PFSK-1 (cell line): ENCODE data around the gene DRAM1.

ENCODE experiments used
- FOXP2 ChIP-seq: optimal IDR thresholded peaks from 2 replicates; pipeline ENCODE3; 2011; ENCODE audit warnings: borderline replicate concordance, control low read depth, inconsistent platforms; ENCODE audit not compliant: insufficient read depth; ENCODE audit errors: extremely low read length, extremely low read depth
- POLR2AphosphoS5 ChIP-seq: IDR thresholded peaks from 2 replicates; pipeline ENCODE4 v1.6.1; 2012; ENCODE audit warnings: low read depth, mild to moderate bottlenecking, control low read depth, low read length, moderate library complexity
- REST ChIP-seq, 2 experiments: IDR thresholded peaks; 2 replicates each; pipeline versions ENCODE4 v1.6.1 to v1.8.0; 2011 to 2012; ENCODE audit warnings: low read depth in 2 of 2, low read length in 2 of 2, control low read depth in 1 of 2, inconsistent platforms in 1 of 2, mild to moderate bottlenecking in 1 of 2, moderate library complexity in 1 of 2; ENCODE audit not compliant: insufficient read depth in 1 of 2
- SIN3A ChIP-seq: IDR thresholded peaks from 2 replicates; pipeline ENCODE4 v1.6.1; 2012; ENCODE audit warnings: mild to moderate bottlenecking, low read length, moderate library complexity, borderline replicate concordance; ENCODE audit not compliant: insufficient read depth
- TAF1 ChIP-seq: IDR thresholded peaks from 2 replicates; pipeline ENCODE4 v1.6.1; 2012; ENCODE audit warnings: low read length, control low read depth, borderline replicate concordance; ENCODE audit not compliant: insufficient read depth

The DRAM1 gene

DNA sequence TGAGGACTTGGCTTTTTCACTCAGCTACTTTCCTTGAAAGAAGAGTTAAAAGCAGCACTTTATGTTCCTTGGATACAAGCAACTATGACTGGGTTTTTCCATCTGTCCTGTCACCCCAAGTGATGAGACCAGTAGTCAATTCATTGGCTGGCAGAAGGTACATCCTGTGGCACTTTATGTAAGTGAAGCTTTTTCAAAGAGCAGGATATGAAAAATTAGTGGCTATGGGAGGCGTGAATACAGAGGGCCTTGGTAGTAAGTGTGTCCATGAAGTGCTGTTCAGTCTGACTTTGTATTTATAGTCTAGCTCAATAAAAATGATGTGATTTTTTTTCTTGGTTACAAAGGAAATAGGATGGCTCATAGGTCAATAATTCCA, 68.8 kb downstream of the DRAM1 start:
- no peak for TF ChIP-seq SIN3A
- TF ChIP-seq REST (IDR thresholded peaks at IDR 0.05; ENCODE audit: insufficient read depth in 1 of 2, low read depth in 2 of 2, low read length in 2 of 2): no peak
- TF ChIP-seq POLR2AphosphoS5: no peak
- TF ChIP-seq FOXP2: no peak
- TF ChIP-seq TAF1: no peak

- TF ChIP-seq SIN3A: no peak
- TF ChIP-seq REST (IDR thresholded peaks at IDR 0.05; ENCODE audit: insufficient read depth in 1 of 2, low read depth in 2 of 2, low read length in 2 of 2): no peak
- no peak for TF ChIP-seq TAF1
- no peak for TF ChIP-seq POLR2AphosphoS5
Observed at GRCh38 chr12:101947316-101947715, 69.9 kb downstream of the DRAM1 start.

DNA sequence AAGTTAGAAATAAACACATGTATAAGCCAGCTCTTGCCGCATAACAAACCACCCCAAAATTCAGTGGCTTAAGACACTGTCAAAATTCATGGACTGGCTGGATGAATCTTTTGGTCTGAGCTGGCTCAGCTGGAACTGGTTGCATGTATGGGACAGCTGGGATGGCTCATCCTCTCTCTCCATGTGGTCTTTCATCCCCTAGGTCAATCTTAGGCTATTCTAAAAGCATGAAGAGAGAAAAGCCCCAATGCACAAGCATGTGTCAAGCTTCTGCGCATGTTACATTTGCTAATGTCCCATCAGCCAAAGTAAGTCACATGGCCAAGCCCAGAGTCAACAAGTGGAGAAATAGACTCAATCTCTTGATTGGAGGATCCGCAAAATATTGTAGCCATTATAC, 71.0 kb downstream of the DRAM1 start:
- TF ChIP-seq TAF1 (no peak), SIN3A (no peak), POLR2AphosphoS5 (no peak), REST (IDR thresholded peaks at IDR 0.05; ENCODE audit: insufficient read depth in 1 of 2, low read depth in 2 of 2, low read length in 2 of 2) (no peak), FOXP2 (no peak)

DNA sequence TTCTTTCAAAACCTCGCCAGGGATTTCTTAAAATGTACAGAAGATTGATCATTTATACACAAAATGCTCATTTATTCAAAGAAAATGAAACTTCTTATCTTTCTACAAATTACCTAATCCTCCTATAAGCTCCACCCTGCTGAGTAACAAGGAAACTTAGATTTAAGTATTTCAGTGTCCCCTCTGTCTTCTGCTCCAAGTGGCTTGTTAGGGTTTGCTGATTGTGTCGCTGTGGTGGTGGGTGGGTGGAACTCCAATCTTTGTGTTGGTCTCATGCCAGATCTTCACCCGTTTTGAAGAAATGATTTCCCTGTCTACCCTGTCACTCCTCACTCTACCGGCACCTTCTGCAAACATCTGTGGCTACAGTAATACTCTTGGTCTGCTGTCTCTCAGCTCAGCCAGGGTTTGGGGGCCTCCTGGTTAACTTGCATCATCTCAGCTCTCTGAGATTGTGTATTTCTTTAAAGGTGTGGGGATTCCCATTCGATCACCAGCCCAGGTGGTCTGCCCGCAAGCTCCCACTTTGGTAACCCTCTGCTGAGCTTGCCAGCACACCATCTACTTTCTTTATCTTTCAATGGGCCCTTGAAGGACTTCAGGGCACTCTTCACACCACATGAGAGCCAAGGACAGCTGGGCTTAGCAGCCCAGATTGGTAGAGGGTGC, 73.8 kb downstream of the DRAM1 start:
- TF ChIP-seq SIN3A: no peak
- no peak for TF ChIP-seq REST (IDR thresholded peaks at IDR 0.05; ENCODE audit: insufficient read depth in 1 of 2, low read depth in 2 of 2, low read length in 2 of 2)
- no peak for TF ChIP-seq POLR2AphosphoS5
- no peak for TF ChIP-seq TAF1
- TF ChIP-seq FOXP2: no peak

DNA sequence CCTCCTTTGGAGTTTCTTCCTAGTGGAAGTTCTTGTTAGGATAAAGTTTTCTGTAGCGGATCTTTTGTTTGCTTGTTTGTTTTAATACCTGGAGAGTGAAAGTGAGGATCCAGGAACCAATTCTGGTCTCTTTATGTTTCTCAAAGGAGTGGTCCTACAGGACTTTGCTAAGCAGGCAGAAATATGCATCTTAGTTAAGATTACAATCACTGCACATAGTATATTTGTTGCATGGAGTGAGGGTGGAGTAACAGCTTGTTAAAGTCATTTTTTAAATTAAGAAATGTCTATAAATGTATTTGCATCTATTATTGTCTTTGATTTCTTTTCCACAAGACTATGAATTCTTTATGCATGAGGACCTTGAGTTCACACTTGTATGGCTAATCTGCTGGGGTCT, 76.7 kb downstream of the DRAM1 start:
- TF ChIP-seq TAF1: no peak
- TF ChIP-seq FOXP2: no peak
- TF ChIP-seq POLR2AphosphoS5: no peak
- TF ChIP-seq REST (IDR thresholded peaks at IDR 0.05; ENCODE audit: insufficient read depth in 1 of 2, low read depth in 2 of 2, low read length in 2 of 2): no peak
- TF ChIP-seq SIN3A: no peak
